ENCODE measurements around the gene TMTC2.

DNA sequence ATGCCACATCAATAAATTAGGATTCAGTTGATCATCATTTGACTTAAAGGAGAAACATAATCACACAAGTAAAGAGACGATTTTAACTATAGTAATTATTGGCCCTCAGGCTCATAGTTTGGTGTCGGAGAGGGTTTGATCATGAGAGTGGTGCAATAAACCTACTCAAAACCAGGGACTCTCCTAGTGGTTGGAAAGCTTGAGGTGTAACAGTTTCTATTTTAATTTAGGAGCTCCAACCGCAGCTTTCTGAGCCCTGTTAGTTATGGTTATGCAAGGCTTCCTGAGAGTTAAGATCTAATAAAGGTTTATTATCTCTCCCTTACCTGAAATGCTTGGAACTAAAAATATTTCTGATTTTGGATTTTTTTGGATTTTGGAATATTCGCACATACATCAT is 36.4 kb downstream of the TMTC2 start:
- TF ChIP-seq ZBTB1 (tag by site-specific recombination; IDR thresholded peaks at IDR 0.05) (no peak), TRIM28 (IDR thresholded peaks at IDR 0.05; ENCODE audit: borderline replicate concordance, low read length) (no peak), ZNF292 (tag by site-specific recombination; IDR thresholded peaks at IDR 0.05; ENCODE audit: borderline replicate concordance, low read depth) (no peak)
- TF ChIP-seq, protein P1, sequence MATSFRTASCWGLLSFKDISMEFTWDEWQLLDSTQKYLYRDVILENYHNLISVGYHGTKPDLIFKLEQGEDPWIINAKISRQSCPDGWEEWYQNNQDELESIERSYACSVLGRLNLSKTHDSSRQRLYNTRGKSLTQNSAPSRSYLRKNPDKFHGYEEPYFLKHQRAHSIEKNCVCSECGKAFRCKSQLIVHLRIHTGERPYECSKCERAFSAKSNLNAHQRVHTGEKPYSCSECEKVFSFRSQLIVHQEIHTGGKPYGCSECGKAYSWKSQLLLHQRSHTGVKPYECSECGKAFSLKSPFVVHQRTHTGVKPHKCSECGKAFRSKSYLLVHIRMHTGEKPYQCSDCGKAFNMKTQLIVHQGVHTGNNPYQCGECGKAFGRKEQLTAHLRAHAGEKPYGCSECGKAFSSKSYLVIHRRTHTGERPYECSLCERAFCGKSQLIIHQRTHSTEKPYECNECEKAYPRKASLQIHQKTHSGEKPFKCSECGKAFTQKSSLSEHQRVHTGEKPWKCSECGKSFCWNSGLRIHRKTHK (tag by site-specific recombination; IDR thresholded peaks at IDR 0.05), result no peak
